Gastroesophageal sphincter (tissue), 3 donors: ENCODE measurements around the gene PMVK.

ENCODE experiments used
- CTCF ChIP-seq, 4 experiments: fragments of 200-600 bp in 2 of 4; fragments of 450-650 bp in 2 of 4; sonication (generic) in 1 of 4; IDR thresholded peaks; one replicate each; pipeline ENCODE4 v1.5.1; 2017 to 2019; ENCODE audit warnings: antibody characterized with exemption in 4 of 4, mild to moderate bottlenecking in 2 of 4, moderate library complexity in 2 of 4
- POLR2A ChIP-seq, 2 donors: fragments of 450-650 bp; IDR thresholded peaks; one replicate each; pipeline ENCODE4 v1.6.1; 2017; ENCODE audit warnings: antibody characterized with exemption in 2 of 2, mild to moderate bottlenecking in 2 of 2, moderate library complexity in 1 of 2

DNA sequence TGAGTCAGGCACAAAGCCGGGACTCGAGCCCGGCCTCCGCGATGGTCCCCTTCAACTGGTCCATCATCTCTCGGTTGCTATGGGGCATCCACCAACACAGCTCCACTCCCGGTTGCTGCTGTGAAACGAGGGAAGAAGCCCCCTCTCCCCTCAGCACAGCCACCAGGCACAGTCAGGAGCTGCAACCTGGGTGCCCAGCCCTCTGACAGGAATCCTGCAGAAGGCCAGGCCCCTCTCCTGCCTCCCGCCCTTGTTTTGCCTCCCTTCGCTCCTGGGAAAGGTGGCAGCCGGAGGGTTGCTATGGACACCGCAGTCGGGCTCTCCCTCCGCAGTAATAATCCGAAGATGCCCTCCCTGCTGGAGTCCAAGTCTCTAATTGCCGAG, 57.5 kb downstream of the PMVK start:
- TF ChIP-seq POLR2A (IDR thresholded peaks at IDR 0.05) (no peak), CTCF (IDR thresholded peaks at IDR 0.05) (no peak)
